Gastroesophageal sphincter (tissue), 4 donors: ENCODE measurements around the gene TPRN. TPM values are rescaled to one million over a fixed set of nuclear protein-coding genes. Genes with fewer than 3 reads are reported as not detected.
"Not testable (repeated sequence)": the region's sequence is repeated elsewhere in the genome, so short reads cannot be mapped to it uniquely, and the experiment has no call there.

Source experiments
- ATAC-seq: fragments of 150-250 bp; one replicate; pipeline ENCODE4 v1.9.1; 2016; ENCODE audit warnings: mild to moderate bottlenecking, moderate library complexity
- H3K27ac ChIP-seq, 4 donors: fragments of 200-600 bp; sonication (generic) in 3 of 4; 1 replicate in 3 of 4; 2 replicates in 1 of 4; pipeline ENCODE4 v1.5.1; 2016 to 2019
- H3K27me3 ChIP-seq: fragments of 200-600 bp; sonication (generic); one replicate; pipeline ENCODE4 v1.5.1; 2019
- H3K36me3 ChIP-seq, 2 donors: fragments of 200-600 bp; sonication (generic); one replicate each; pipeline ENCODE4 v1.5.1; 2019; ENCODE audit warnings: control low read depth in 1 of 2
- H3K4me1 ChIP-seq, 3 donors: fragments of 200-600 bp; sonication (generic); 1 replicate in 2 of 3; 2 replicates in 1 of 3; pipeline ENCODE4 v1.5.1; 2016 to 2019; ENCODE audit warnings: control low read depth in 2 of 3
- H3K4me3 ChIP-seq, 2 donors: fragments of 200-600 bp; sonication (generic); one replicate each; pipeline ENCODE4 v1.5.1; 2019; ENCODE audit warnings: mild to moderate bottlenecking in 1 of 2, moderate library complexity in 1 of 2
- H3K9me3 ChIP-seq, 3 donors: fragments of 200-600 bp; sonication (generic); one replicate each; pipeline ENCODE4 v1.5.1; 2017 to 2019; ENCODE audit warnings: control low read depth in 2 of 3
- EP300 ChIP-seq: sonication (generic); formaldehyde crosslinking; IDR thresholded peaks from one replicate; pipeline ENCODE4 v1.6.1; 2017; ENCODE audit warnings: antibody characterized with exemption, mild to moderate bottlenecking
- POLR2A ChIP-seq, 2 donors: fragments of 450-650 bp; IDR thresholded peaks; one replicate each; pipeline ENCODE4 v1.6.1; 2017; ENCODE audit warnings: antibody characterized with exemption in 2 of 2, mild to moderate bottlenecking in 2 of 2, moderate library complexity in 1 of 2
- POLR2AphosphoS5 ChIP-seq: sonication (generic); formaldehyde crosslinking; IDR thresholded peaks from one replicate; pipeline ENCODE4 v1.6.1; 2017; ENCODE audit warnings: antibody characterized with exemption
- WGBS, 2 donors: methylation state at CpG; one replicate each; pipeline ENCODE4 v1.1.5; 2018; ENCODE audit warnings: low coverage in 1 of 2; 5-methylcytosine and 5-hydroxymethylcytosine counted together
- total RNA-seq, 4 donors: library from RNA; depleted of rRNA; stranded (reverse); fragments of >200 nt; gene quantifications; one replicate each; pipeline ENCODE4 v1.1.0, GENCODE V29; 2016
- TF ChIP-seq, protein P1 (sequence below), 4 experiments: fragments of 200-600 bp in 2 of 4; fragments of 450-650 bp in 2 of 4; sonication (generic) in 1 of 4; IDR thresholded peaks; one replicate each; pipeline ENCODE4 v1.5.1; 2017 to 2019; ENCODE audit warnings: antibody characterized with exemption in 4 of 4, mild to moderate bottlenecking in 2 of 4, moderate library complexity in 2 of 4

Gene TPRN
- total RNA-seq, 4 donors from 2014 or later, result 3.6 to 11.6 (median 6.1) TPM

DNA sequence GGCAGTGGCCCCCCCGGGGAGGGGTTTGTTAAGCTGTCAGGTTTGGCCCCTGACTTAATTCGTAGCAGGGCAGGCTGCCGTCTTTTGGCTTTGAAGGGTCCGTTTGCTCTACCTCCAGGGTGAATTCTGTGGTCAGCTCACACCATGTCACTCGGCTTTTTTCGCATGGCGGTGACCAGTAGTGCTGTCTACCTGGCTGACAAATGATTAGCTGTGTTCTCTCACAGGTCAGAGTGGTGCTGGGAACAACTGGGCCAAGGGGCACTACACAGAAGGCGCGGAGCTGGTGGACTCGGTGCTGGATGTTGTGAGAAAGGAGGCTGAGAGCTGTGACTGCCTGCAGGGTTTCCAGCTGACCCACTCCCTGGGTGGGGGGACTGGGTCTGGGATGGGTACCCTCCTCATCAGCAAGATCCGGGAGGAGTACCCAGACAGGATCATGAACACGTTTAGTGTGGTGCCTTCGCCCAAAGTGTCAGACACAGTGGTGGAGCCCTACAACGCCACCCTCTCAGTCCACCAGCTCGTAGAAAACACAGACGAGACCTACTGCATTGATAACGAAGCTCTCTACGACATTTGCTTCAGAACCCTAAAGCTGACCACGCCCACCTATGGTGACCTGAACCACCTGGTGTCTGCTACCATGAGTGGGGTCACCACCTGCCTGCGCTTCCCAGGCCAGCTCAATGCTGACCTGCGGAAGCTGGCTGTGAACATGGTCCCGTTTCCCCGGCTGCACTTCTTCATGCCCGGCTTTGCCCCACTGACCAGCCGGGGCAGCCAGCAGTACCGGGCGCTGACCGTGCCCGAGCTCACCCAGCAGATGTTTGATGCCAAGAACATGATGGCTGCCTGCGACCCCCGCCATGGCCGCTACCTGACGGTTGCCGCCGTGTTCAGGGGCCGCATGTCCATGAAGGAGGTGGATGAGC is 42.0 kb upstream of the TPRN start:
- peaks cover 0 to 22% of the 10 kb centered on the region in 2 donors for H3K36me3 ChIP-seq
- ATAC-seq, result no peak
- peak overlapping the region in 3 of 4 donors; percentile 95 to 99 (median 99) for H3K27ac ChIP-seq
- no peak for TF ChIP-seq EP300
- TF ChIP-seq POLR2A (IDR thresholded peaks at IDR 0.05), result no peak
- TF ChIP-seq, protein P1, sequence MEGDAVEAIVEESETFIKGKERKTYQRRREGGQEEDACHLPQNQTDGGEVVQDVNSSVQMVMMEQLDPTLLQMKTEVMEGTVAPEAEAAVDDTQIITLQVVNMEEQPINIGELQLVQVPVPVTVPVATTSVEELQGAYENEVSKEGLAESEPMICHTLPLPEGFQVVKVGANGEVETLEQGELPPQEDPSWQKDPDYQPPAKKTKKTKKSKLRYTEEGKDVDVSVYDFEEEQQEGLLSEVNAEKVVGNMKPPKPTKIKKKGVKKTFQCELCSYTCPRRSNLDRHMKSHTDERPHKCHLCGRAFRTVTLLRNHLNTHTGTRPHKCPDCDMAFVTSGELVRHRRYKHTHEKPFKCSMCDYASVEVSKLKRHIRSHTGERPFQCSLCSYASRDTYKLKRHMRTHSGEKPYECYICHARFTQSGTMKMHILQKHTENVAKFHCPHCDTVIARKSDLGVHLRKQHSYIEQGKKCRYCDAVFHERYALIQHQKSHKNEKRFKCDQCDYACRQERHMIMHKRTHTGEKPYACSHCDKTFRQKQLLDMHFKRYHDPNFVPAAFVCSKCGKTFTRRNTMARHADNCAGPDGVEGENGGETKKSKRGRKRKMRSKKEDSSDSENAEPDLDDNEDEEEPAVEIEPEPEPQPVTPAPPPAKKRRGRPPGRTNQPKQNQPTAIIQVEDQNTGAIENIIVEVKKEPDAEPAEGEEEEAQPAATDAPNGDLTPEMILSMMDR (IDR thresholded peaks at IDR 0.05), result no peak
- no peak for TF ChIP-seq POLR2AphosphoS5
- 43% methylated on average over 5 of the region's 36 CpGs; no CpG with 5 or more reads in 1 of the 2 donors for WGBS, 2 donors
- H3K4me1 ChIP-seq, result peaks cover 0 to 65% (median 33%) of the 10 kb centered on the region in 3 donors
- no peaks in the 10 kb centered on the region for H3K27me3 ChIP-seq
- H3K4me3 ChIP-seq, result peak overlapping the region; percentile 56 to 82
- H3K9me3 ChIP-seq, result no peaks in the 10 kb centered on the region

DNA sequence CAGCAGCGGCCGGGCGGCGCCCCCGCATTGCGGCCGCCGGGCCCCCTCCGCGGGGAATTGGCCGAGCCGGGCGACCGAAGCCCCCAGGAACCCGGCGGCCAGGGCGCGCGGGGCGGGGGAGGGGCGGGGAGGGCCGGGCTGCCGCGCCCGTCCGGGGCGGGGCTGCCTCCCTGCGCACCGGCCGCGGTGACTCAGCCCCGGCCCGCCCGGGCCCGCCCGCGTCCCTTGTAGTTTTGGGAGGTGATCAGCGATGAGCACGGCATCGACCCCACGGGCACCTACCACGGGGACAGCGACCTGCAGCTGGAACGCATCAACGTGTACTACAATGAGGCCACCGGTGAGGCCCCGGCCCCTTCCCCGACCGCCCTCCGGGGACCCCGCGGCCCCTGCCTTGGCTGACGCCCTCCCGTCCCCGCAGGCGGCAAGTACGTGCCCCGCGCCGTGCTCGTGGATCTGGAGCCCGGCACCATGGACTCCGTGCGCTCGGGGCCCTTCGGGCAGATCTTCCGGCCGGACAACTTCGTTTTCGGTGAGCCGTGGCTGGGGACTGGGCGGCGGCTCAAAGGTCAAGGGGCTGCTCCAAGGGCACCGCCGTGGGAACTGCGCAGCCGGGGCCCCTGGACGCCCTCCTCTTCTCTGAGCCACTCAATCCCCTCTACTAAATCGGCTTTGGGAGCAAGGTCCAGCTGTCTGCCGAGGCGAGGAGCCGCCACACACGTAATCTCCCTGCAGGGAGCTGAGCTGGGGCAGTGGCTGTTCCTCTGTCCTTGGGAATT is 41.1 kb upstream of the TPRN start:
- no peak for TF ChIP-seq EP300
- TF ChIP-seq, protein P1 (IDR thresholded peaks at IDR 0.05), result no peak
- no peak for TF ChIP-seq POLR2AphosphoS5
- no peak for TF ChIP-seq POLR2A (IDR thresholded peaks at IDR 0.05)
- peak; percentile 56 for ATAC-seq
- no CpG with 5 or more reads among the region's 83 CpGs for WGBS, 2 donors
- Histone ChIP-seq H3K4me1 (peaks cover 0 to 74% (median 36%) of the 10 kb centered on the region in 3 donors), H3K9me3 (no peaks in the 10 kb centered on the region), H3K36me3 (peaks cover 0 to 22% of the 10 kb centered on the region in 2 donors), H3K4me3 (peak overlapping the region; percentile 56 to 82), H3K27me3 (no peaks in the 10 kb centered on the region), H3K27ac (peak overlapping the region; percentile 65 to 99 (median 97))

DNA sequence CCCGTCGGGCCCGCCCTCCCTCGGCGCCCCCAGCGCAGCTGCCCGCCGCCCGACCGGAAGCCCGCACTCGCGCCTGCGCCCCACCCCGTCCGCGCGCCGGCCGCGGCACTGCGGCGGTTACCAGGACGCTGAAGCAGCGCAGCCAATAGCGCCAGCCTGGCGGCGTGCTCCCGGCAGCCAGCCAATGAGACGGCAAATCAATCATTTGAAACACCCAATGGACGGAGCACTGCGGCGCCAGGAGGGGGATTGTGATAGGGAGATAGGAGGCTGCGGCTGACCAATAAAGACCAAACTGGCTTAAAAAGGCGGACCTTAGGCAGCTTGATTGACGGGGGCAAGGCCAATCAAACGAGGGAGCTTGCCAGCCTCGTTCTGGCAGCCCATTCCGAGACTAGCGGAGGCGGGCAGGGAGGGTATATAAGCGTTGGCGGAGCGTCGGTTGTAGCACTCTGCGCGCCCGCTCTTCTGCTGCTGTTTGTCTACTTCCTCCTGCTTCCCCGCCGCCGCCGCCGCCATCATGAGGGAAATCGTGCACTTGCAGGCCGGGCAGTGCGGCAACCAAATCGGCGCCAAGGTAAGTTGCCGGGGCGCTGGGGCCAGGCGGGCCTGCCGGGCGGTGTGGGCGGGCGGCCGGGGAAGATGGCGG is 40.4 kb upstream of the TPRN start, which contains the start of gene TUBB4B:
TSS of gene TUBB4B (plus strand) at position 447 of the 649 bp plus-strand sequence. CDS start at position 521, 74 bp downstream.
- H3K4me1 ChIP-seq, result peaks cover 0 to 81% (median 43%) of the 10 kb centered on the region in 3 donors
- ATAC-seq, result peak; percentile 94

DNA sequence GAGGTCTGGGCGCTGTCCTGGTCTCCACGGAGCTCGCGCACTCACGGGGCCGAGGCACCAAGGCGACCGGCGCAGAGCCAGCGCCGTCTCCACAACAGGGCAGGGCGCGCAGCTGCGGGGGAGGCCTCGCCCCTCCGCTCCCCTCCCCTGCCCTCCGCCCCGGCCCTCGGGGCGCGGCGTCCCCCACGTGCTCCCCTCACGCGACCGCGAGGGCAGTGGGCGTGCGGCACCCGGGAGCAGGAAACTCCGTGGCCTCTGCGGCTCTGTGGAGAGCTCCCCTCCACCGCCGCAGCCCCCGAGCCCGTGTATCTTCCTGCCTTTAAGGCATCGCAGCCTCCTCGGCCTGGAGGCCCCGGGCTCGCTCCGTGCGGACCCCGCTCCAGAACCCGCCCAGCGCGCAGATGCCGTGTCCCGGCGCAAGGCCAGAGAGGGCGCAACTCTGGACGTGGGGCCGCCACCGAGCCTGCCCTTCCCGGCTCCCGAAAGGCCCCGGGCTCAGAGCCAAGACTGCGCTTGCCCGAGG is 39.8 kb upstream of the TPRN start:
- ATAC-seq, result peak; percentile 34
- Histone ChIP-seq H3K36me3 (peaks cover 0 to 22% of the 10 kb centered on the region in 2 donors), H3K9me3 (no peaks in the 10 kb centered on the region), H3K4me1 (peaks cover 0 to 87% (median 47%) of the 10 kb centered on the region in 3 donors), H3K27ac (peak overlapping the region; percentile 77 to 99 (median 96)), H3K4me3 (peak overlapping the region; percentile 67 to 82), H3K27me3 (no peaks in the 10 kb centered on the region)
- TF ChIP-seq POLR2AphosphoS5 (peak; percentile 12), POLR2A (IDR thresholded peaks at IDR 0.05) (peak; percentile 29 to 53), EP300 (no peak)
- TF ChIP-seq, protein P1 (IDR thresholded peaks at IDR 0.05), result peak in 1 of 4 experiments; percentile 18
- WGBS, 2 donors, result no CpG with 5 or more reads among the region's 58 CpGs

More for the DNA sequence above, 40.4 kb upstream of the TPRN start, which contains the start of gene TUBB4B:
- Histone ChIP-seq H3K27me3 (no peaks in the 10 kb centered on the region), H3K4me3 (peak within 1 kb of the TSS; percentile 67 to 82), H3K27ac (peak within 1 kb of the TSS; percentile 77 to 99 (median 97)), H3K36me3 (peaks cover 0 to 22% of the 10 kb centered on the region in 2 donors), H3K9me3 (no peaks in the 10 kb centered on the region)
- peak; percentile 100 for TF ChIP-seq POLR2AphosphoS5
- no peak for TF ChIP-seq EP300
- peak; percentile 100 for TF ChIP-seq POLR2A (IDR thresholded peaks at IDR 0.05)
- TF ChIP-seq, protein P1 (IDR thresholded peaks at IDR 0.05), result peak in 2 of 4 experiments; percentile 11 to 22
- WGBS, 2 donors, result 0% methylated on average over 15 of the region's 67 CpGs; no CpG with 5 or more reads in 1 of the 2 donors

DNA sequence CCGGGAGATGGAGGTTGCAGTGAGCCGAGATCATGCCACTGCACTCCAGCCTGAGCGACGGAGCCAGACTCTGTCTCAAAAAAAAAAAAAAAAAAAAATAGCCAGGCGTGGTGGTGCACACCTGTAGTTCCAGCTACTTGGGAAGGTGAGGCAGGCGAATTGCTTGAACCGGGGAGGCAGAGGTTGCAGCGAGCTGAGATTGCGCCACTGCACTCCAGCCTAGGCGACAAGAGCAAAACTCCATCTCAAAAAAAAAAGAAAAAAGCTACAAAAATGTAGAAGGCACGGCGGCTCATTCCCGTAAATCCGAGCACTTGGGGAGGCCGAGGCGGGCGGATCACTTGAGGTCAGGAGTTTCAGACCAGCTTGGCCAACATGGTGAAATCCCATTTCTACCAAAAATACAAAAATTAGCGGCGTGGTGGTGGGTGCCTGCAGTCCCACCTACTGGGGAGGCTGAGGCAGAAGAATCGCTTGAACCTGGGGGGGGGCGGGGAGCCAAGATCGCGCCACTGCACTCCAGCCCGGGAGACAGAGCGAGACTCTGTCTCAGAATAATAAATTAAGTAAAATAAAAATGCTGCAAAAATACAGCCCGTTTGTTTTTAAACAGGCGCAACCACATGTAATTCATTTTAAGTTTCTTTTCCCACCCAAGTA is 39.1 kb upstream of the TPRN start:
- ATAC-seq, result not testable (repeated sequence)

More for the DNA sequence above, 39.1 kb upstream of the TPRN start:
- not testable (repeated sequence) for H3K9me3 ChIP-seq, H3K27me3 ChIP-seq
- 23 to 38% methylated on average over 18 to 19 of the region's 27 CpGs for WGBS, 2 donors
- H3K36me3 ChIP-seq, result peaks cover 0 to 22% of the 10 kb centered on the region in 2 donors
- peaks cover 0 to 85% (median 47%) of the 10 kb centered on the region in 3 donors for H3K4me1 ChIP-seq
- H3K4me3 ChIP-seq, result peak overlapping the region; percentile 67 to 82
- H3K27ac ChIP-seq, result peak overlapping the region; percentile 77 to 99 (median 96)
